AG04450 (cell line): ENCODE data around the gene XXYLT1. TPM values are rescaled to one million over a fixed set of nuclear protein-coding genes. Genes with fewer than 3 reads are reported as not detected.

ENCODE experiments used
- CTCF ChIA-PET: fragments of 300-600, 350-600 bp; formaldehyde crosslinking; extraction: SDS; loops from one replicate; lab custom pipeline; 2022; ENCODE audit warnings: antibody characterized with exemption, inconsistent platforms; lab: Charles Lee
- POLR2A ChIA-PET: fragments of 350-600 bp; formaldehyde crosslinking; extraction: SDS; loops from one replicate; lab custom pipeline; 2021; ENCODE audit warnings: antibody characterized with exemption, inconsistent platforms; lab: Yijun Ruan, JAX
- DNase-seq: peaks from one replicate; pipeline ENCODE4 v3.0.0-alpha.2; 2011; ENCODE audit warnings: low read depth, low spot score
- H3K27ac ChIP-seq: one replicate; pipeline ENCODE4 v1.5.1; 2012; ENCODE audit warnings: low read depth, low read length, control low read depth
- H3K27me3 ChIP-seq: one replicate; pipeline ENCODE4 v1.6.0; 2012; ENCODE audit warnings: low read length; ENCODE audit not compliant: control insufficient read depth, insufficient read depth
- H3K4me3 ChIP-seq: 2 replicates; pipeline ENCODE4 v1.5.1; 2011; ENCODE audit warnings: mild to moderate bottlenecking, low read depth, low read length, control low read depth
- H3K9me3 ChIP-seq: 2 replicates; pipeline ENCODE4 v1.5.1; 2012; ENCODE audit warnings: low read length; ENCODE audit not compliant: control insufficient read depth, insufficient read depth
- polyA plus RNA-seq: library from polyadenylated mRNA; depleted of rRNA; stranded (reverse); fragments of >200 nt; gene quantifications from 2 replicates; pipeline ENCODE4 v1.2.3, GENCODE V29; 2011
- TF ChIP-seq, protein P1 (sequence below): IDR thresholded peaks from 2 replicates; pipeline ENCODE4 v1.5.1; 2011; ENCODE audit warnings: low read depth, low read length, control low read depth, inconsistent platforms

XXYLT1 gene
- polyA plus RNA-seq, 1 experiment, result 16.5 TPM

DNA sequence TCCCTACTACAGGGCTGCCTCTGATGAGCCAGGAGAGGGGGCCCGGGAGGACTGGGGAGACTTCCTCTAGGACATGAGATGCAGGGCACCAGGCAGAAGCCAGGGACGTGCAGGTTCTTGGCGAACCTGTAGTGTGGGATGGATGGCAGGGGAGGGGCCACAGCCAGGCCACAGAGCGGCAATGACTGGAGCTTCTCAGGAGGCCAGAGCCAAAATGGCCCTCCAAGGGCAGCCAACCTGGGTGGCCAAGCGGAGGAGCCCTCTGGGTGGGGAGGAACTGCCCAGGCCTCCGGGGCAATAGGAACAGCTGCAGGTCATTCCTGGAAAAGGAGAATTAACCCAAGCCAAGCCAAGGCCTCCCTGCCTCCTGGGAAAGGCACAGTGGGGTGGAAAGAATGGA lies 224.5 kb downstream of the XXYLT1 start:
- CTCF ChIA-PET, result no interaction called here
- no peak for DNase-seq
- H3K9me3 ChIP-seq, result no peaks in the 10 kb centered on the region
- peaks cover 40% of the 10 kb centered on the region for H3K27me3 ChIP-seq
- TF ChIP-seq, protein P1, sequence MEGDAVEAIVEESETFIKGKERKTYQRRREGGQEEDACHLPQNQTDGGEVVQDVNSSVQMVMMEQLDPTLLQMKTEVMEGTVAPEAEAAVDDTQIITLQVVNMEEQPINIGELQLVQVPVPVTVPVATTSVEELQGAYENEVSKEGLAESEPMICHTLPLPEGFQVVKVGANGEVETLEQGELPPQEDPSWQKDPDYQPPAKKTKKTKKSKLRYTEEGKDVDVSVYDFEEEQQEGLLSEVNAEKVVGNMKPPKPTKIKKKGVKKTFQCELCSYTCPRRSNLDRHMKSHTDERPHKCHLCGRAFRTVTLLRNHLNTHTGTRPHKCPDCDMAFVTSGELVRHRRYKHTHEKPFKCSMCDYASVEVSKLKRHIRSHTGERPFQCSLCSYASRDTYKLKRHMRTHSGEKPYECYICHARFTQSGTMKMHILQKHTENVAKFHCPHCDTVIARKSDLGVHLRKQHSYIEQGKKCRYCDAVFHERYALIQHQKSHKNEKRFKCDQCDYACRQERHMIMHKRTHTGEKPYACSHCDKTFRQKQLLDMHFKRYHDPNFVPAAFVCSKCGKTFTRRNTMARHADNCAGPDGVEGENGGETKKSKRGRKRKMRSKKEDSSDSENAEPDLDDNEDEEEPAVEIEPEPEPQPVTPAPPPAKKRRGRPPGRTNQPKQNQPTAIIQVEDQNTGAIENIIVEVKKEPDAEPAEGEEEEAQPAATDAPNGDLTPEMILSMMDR, result no peak
- H3K4me3 ChIP-seq, result no peak overlapping the region
- POLR2A ChIA-PET, result no interaction called here
- H3K27ac ChIP-seq, result no peak overlapping the region

DNA sequence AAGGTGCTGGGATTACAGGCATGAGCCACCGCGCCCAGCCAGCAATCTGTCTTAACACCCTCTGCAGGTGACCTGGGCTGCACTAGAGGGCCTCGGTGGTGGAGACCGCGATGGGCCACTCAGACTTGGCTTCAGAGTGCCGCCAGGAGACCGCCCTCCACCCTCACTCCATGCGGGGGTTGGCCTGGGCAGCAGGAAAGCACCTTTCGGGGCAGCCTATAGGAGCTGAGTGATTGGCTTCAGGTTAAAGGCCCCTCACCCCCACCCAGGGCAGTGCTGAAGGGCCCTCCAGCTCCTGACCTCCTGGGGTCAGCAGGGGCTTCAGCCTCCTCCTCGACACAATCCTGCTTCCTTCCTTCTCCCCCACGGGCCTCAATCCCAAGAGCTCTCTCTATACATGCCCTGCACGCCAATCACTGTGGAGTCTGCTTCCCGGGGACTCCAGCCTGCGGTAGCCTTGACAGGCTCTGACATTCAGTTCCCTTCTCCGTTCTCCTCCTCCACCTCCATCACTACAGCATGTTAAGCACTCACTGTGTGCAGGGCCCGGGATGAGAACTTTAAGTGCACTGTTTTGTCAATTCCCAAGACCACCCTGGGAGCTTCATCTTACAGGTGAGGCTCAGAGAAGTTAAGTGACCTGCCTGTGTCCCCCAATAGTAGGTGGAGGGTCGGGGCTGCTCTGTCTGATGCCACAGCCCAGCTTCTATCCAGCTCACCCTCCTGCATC lies 225.3 kb downstream of the XXYLT1 start:
- Histone ChIP-seq H3K4me3 (no peak overlapping the region), H3K27ac (no peak overlapping the region), H3K9me3 (no peaks in the 10 kb centered on the region), H3K27me3 (peaks cover 45% of the 10 kb centered on the region)
- TF ChIP-seq, protein P1, result no peak
- ChIA-PET CTCF (no interaction called here), POLR2A (no interaction called here)
- no peak for DNase-seq

DNA sequence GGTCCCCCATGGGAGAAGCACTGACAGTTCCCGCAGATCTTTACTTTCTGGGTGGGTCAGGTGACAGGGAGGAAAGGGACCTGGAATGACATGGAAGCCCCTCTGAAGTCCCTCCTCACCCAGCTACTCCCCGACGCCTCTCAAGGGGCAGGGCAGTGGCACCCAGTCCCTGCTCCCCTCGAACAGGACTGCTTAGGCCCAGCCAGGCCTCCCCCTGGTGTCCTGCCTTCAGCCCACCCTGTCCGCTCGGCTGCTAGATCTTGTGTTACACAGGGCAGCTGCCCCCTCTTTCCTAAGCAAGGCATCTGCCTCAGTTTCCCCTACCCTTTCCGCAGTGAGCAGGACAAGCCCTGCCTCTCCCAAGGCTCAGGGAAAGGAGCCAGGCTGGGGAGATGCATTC lies 226.5 kb downstream of the XXYLT1 start:
- POLR2A ChIA-PET, result no interaction called here
- CTCF ChIA-PET, result no interaction called here

DNA sequence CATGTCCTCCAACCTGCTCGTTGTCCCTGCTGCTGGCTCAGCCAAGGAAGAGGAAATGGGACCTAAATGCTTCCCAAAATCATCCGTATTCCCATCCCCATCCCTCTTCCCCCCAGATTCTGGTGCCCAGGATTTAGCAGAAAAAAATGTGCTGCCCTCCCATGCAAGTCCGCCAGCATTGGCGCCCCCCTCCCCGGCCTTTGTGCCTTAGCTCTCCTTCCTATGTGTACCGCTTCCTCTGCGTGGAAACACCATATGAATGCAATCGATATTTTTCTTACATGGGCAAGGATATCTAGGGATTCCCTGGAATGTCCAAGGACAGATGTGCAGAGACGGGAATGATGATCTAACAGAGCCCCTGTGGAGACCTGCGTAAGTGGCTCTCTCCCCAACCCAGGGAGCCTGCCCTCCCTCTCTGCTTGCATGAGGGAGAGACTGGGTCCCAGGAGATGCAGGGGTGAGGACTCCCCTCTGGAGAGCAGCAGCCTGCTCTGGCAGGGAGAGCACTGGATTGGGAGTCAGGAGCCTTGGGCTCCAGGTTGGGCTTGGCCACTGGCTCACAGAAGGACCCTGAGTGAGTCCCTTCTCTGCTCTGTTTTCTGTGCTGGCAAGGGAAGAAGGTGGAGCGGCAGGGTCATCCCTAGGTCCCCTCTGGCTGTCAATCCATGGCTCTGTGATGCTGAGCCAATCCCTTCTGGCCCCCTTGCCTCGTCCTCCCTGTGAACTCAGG lies 227.2 kb downstream of the XXYLT1 start:
- POLR2A ChIA-PET, result no interaction called here
- H3K4me3 ChIP-seq, result no peak overlapping the region
- TF ChIP-seq, protein P1, result no peak
- peaks cover 41% of the 10 kb centered on the region for H3K27me3 ChIP-seq
- CTCF ChIA-PET, result no interaction called here
- DNase-seq, result no peak
- H3K9me3 ChIP-seq, result no peaks in the 10 kb centered on the region
- no peak overlapping the region for H3K27ac ChIP-seq

More for the DNA sequence above, 226.5 kb downstream of the XXYLT1 start:
- Histone ChIP-seq H3K4me3 (no peak overlapping the region), H3K27ac (no peak overlapping the region), H3K9me3 (no peaks in the 10 kb centered on the region), H3K27me3 (peaks cover 41% of the 10 kb centered on the region)
- TF ChIP-seq, protein P1, result no peak
- no peak for DNase-seq
